Measurements from ENCODE around the gene EPHB4. TPM values are rescaled to one million over a fixed set of nuclear protein-coding genes. Genes with fewer than 3 reads are reported as not detected.

EPHB4 gene
- total and polyA plus RNA-seq, 10 of the 15 experiments (the other 5 are each of a cell fraction or from before 2014, with no cell fraction given): 0.32 to 0.85 (median 0.48) TPM; not detected in 4

DNA sequence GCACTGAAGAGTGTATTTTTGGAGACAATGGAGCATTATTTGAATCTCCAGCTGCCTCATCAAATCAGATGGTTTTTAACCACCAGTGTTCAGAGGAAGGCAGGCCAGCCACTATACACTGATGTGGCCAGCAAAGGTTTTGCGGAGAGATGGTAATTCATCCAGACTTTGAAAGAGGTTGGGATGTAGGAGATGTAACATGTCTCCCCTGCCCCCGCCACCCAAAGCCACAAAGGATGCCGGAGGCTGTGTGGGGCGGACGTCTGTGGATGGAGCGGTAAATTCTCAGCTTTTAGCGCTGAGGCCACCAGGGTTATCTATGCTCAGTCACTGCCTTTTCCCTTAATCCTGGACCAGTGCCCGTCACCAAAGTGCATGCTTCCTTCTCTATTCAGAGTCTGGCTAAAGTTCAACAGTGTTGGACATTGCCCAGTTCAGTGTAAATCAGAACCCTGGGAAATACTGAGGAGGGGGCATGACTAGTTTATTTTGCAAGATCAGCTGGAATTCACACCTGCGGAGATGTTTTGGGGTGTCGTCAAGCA lies 36.2 kb upstream of the EPHB4 start:
- DNase-seq (ENCODE audit: low read depth, low spot score): no peak
- no peaks in the 10 kb centered on the region for H3K9me3 ChIP-seq (replicated peaks; ENCODE audit: control insufficient read depth, insufficient read depth, low read length)
- SMC1A ChIA-PET (ENCODE audit: uncharacterized antibody, unreplicated experiment): no interaction called here
- no peak overlapping the region for H3K9ac ChIP-seq (ENCODE audit: control insufficient read depth, insufficient read depth, low read length)
- peaks cover 4% of the 10 kb centered on the region for H3K4me1 ChIP-seq (ENCODE audit: control insufficient read depth, insufficient read depth, low read length)
- no peak overlapping the region for H3K27ac ChIP-seq (ENCODE audit: control insufficient read depth, insufficient read depth)
- POLR2A ChIA-PET: no interaction called here
- BruUV-seq (replicated peaks): no TSS peak
- no peaks in the 10 kb centered on the region for H4K20me1 ChIP-seq (ENCODE audit: control insufficient read depth, insufficient read depth)
- in situ Hi-C loops (cut with MboI): no loop called here
- no peak overlapping the region for H2AFZ ChIP-seq (ENCODE audit: control insufficient read depth, low read depth, low read length)
- H3K27me3 ChIP-seq (replicated peaks in 1 of 2; ENCODE audit: control insufficient read depth in 2 of 2, insufficient read depth in 2 of 2, low read length in 1 of 2): no peaks in the 10 kb centered on the region
- H3K4me2 ChIP-seq (ENCODE audit: control insufficient read depth, insufficient read depth): no peak overlapping the region
- intact Hi-C loops (cut with micrococcal nuclease; ENCODE audit: unreplicated experiment): no loop called here
- no peak overlapping the region for H3K4me3 ChIP-seq
- WGBS (ENCODE audit: insufficient coverage, insufficient replicate concordance, low lambda C conversion rate, missing lambda C conversion rate): over 99% methylated on average over 10 of the region's 10 CpGs
- CTCF ChIA-PET: interaction anchor here (0.9 kb wide), 1 partner anchor 158 kb away, joined by 6 read pairs; the partner anchor contains the start of gene POP7
- no peak for FAIRE-seq
- peaks cover 4 to 8% of the 10 kb centered on the region in 2 experiments; a peak in 3 of 4 replicates for H3K36me3 ChIP-seq (ENCODE audit: control insufficient read depth in 2 of 2, insufficient read depth in 2 of 2, low read length in 1 of 2)
- peaks cover 20% of the 10 kb centered on the region for H3K79me2 ChIP-seq (ENCODE audit: control insufficient read depth, insufficient read depth, low read length)
- RAD21 ChIA-PET (ENCODE audit: unreplicated experiment): no interaction called here
- no peak for ATAC-seq
- TF ChIP-seq RCOR1 (conservative IDR thresholded peaks at IDR 0.05; ENCODE audit: low read depth, low read length): no peak
- TF ChIP-seq, protein P1, sequence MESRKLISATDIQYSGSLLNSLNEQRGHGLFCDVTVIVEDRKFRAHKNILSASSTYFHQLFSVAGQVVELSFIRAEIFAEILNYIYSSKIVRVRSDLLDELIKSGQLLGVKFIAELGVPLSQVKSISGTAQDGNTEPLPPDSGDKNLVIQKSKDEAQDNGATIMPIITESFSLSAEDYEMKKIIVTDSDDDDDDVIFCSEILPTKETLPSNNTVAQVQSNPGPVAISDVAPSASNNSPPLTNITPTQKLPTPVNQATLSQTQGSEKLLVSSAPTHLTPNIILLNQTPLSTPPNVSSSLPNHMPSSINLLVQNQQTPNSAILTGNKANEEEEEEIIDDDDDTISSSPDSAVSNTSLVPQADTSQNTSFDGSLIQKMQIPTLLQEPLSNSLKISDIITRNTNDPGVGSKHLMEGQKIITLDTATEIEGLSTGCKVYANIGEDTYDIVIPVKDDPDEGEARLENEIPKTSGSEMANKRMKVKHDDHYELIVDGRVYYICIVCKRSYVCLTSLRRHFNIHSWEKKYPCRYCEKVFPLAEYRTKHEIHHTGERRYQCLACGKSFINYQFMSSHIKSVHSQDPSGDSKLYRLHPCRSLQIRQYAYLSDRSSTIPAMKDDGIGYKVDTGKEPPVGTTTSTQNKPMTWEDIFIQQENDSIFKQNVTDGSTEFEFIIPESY (IDR thresholded peaks at IDR 0.05): no peak
- TF ChIP-seq CEBPB (IDR thresholded peaks at IDR 0.05; ENCODE audit: borderline replicate concordance in 1 of 2, low read depth in 2 of 2, low read length in 2 of 2): no peak
- TF ChIP-seq, protein P2, sequence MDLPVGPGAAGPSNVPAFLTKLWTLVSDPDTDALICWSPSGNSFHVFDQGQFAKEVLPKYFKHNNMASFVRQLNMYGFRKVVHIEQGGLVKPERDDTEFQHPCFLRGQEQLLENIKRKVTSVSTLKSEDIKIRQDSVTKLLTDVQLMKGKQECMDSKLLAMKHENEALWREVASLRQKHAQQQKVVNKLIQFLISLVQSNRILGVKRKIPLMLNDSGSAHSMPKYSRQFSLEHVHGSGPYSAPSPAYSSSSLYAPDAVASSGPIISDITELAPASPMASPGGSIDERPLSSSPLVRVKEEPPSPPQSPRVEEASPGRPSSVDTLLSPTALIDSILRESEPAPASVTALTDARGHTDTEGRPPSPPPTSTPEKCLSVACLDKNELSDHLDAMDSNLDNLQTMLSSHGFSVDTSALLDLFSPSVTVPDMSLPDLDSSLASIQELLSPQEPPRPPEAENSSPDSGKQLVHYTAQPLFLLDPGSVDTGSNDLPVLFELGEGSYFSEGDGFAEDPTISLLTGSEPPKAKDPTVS (IDR thresholded peaks at IDR 0.05; ENCODE audit: low read depth, low read length): no peak
- TF ChIP-seq, protein P3, sequence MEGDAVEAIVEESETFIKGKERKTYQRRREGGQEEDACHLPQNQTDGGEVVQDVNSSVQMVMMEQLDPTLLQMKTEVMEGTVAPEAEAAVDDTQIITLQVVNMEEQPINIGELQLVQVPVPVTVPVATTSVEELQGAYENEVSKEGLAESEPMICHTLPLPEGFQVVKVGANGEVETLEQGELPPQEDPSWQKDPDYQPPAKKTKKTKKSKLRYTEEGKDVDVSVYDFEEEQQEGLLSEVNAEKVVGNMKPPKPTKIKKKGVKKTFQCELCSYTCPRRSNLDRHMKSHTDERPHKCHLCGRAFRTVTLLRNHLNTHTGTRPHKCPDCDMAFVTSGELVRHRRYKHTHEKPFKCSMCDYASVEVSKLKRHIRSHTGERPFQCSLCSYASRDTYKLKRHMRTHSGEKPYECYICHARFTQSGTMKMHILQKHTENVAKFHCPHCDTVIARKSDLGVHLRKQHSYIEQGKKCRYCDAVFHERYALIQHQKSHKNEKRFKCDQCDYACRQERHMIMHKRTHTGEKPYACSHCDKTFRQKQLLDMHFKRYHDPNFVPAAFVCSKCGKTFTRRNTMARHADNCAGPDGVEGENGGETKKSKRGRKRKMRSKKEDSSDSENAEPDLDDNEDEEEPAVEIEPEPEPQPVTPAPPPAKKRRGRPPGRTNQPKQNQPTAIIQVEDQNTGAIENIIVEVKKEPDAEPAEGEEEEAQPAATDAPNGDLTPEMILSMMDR (IDR thresholded peaks at IDR 0.05 in 2 of 3, conservative IDR thresholded peaks at IDR 0.05 in 1 of 3; ENCODE audit: control insufficient read depth in 2 of 3, extremely low read depth in 1 of 3, insufficient read depth in 1 of 3, low read depth in 3 of 3, low read length in 3 of 3): no peak
- no peak for TF ChIP-seq CHD4 (IDR thresholded peaks at IDR 0.05)
- TF ChIP-seq, protein P4, sequence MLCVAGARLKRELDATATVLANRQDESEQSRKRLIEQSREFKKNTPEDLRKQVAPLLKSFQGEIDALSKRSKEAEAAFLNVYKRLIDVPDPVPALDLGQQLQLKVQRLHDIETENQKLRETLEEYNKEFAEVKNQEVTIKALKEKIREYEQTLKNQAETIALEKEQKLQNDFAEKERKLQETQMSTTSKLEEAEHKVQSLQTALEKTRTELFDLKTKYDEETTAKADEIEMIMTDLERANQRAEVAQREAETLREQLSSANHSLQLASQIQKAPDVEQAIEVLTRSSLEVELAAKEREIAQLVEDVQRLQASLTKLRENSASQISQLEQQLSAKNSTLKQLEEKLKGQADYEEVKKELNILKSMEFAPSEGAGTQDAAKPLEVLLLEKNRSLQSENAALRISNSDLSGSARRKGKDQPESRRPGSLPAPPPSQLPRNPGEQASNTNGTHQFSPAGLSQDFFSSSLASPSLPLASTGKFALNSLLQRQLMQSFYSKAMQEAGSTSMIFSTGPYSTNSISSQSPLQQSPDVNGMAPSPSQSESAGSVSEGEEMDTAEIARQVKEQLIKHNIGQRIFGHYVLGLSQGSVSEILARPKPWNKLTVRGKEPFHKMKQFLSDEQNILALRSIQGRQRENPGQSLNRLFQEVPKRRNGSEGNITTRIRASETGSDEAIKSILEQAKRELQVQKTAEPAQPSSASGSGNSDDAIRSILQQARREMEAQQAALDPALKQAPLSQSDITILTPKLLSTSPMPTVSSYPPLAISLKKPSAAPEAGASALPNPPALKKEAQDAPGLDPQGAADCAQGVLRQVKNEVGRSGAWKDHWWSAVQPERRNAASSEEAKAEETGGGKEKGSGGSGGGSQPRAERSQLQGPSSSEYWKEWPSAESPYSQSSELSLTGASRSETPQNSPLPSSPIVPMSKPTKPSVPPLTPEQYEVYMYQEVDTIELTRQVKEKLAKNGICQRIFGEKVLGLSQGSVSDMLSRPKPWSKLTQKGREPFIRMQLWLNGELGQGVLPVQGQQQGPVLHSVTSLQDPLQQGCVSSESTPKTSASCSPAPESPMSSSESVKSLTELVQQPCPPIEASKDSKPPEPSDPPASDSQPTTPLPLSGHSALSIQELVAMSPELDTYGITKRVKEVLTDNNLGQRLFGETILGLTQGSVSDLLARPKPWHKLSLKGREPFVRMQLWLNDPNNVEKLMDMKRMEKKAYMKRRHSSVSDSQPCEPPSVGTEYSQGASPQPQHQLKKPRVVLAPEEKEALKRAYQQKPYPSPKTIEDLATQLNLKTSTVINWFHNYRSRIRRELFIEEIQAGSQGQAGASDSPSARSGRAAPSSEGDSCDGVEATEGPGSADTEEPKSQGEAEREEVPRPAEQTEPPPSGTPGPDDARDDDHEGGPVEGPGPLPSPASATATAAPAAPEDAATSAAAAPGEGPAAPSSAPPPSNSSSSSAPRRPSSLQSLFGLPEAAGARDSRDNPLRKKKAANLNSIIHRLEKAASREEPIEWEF (IDR thresholded peaks at IDR 0.05; ENCODE audit: insufficient replicate concordance, low read depth, low read length): no peak
- no peak for TF ChIP-seq RFX5 (IDR thresholded peaks at IDR 0.05; ENCODE audit: low read depth, low read length)
- no peak for TF ChIP-seq TCF7 (IDR thresholded peaks at IDR 0.05; ENCODE audit: borderline replicate concordance)
